CD4-positive, alpha-beta T cell treated with Interleukin-15 for 1 hour (primary cell): ENCODE data around the gene SYNGR4.
"Not testable (repeated sequence)": the region's sequence is repeated elsewhere in the genome, so short reads cannot be mapped to it uniquely, and the experiment has no call there.

ENCODE experiments used
- DNase-seq: peaks from one replicate; pipeline ENCODE4 v3.0.0-alpha.2; 2020

The SYNGR4 gene

DNA sequence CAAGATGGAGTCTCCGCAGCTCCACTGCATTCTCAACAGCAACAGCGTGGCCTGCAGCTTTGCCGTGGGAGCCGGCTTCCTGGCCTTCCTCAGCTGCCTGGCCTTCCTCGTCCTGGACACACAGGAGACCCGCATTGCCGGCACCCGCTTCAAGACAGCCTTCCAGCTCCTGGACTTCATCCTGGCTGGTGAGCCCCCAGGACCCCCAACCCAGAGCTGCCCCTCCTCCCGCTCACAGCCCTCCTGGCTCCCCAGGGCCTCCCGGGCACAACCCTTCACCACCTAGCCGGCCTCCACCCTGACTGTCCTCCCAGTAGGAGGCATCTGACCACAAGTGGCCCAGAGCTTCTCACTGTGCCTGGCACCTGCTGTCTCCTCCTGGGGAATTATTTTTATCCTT lies 9.4 kb downstream of the SYNGR4 start:
- DNase-seq, result no peak

DNA sequence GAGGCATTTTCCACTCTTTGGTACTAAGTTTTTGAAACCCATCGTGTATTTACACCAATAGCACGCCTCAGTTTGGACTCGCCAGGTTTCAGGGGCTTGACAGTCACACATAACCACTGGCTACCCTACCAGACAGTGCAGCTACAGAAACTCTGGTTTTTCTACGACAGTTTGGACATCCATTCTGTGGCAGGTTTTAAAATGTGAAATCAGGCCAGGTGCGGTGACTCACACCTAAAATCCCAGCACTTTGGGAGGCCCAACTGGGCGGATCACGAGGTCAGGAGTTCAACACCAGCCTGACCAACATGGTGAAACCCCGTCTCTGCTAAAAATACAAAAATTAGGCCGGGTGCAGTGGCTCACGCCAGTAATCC lies 14.0 kb downstream of the SYNGR4 start:
- DNase-seq, result no peak

DNA sequence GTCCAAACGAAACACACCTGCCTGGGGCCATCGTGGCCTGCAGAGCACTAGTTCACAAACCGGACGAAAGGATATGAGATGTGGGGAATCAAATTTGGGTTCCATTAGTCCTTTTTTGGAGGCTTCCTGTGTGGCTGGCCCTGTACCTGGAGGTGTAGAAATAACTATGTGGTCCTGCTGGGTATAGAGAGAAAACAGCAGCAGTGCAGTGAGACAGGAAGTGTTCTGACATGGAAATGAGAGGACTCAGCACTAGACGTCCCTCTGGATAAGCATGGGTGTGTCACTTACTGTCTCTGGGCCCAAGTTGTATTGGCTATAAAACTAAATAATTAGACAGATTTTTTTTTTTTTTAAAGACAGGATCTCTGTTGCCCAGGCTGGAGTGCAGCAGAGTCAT lies 14.9 kb downstream of the SYNGR4 start:
- DNase-seq, result no peak

DNA sequence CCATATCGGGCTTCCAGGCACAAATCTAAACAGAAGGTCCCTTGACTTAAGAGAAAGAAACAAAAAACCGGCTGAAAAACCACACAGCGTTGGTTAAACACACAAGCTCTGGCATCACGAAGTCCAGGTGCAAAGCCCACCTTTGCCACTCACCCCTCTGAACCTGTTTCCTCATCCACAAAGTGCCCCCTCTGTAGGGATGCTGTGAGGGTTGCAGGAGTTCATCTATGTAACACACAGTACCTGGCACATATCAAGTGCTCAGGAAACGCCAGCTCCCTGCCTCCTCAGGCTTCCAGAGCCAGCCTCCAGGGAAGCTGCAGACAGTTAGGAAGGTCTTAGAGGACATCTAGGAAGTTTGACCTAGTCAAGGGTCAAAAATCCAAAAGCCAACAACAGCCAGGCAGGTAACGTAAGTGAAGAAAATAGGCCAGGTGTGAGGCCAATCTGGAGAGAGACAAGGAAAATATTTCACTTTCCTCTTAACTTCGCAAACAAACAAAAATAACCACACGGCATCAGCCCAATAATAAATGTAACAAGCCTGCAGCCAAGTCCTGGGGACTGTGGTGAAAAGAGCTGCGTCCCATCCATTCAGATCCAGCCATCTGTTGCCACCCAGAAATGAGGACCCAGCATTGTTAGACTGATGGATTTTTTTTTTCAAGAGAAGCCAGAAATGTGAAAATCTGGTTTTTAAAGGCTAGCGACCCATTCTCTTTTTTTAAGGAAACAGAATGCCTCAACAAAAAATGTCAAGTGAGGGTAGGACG lies 17.2 kb downstream of the SYNGR4 start:
- DNase-seq, result no peak

DNA sequence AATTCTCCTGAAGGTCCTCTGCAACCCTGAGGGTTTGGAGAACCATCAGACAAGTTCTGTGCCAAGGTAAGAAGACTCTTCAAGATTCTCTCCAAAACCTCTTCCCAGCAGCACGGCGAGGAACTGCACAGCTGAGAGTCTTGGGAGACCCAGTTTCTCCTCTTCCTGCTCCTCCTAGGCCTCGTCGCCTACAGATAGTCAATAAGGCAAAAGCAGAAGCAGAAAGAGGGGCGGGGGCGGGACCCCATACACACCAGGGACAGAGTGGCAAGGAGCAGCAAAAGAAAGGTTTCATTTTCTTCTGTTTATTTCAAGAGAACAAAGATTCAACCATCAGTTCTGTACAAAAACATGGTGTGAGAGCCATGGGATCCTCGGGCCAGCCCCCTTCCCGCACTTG lies 18.1 kb downstream of the SYNGR4 start:
- DNase-seq, result no peak

DNA sequence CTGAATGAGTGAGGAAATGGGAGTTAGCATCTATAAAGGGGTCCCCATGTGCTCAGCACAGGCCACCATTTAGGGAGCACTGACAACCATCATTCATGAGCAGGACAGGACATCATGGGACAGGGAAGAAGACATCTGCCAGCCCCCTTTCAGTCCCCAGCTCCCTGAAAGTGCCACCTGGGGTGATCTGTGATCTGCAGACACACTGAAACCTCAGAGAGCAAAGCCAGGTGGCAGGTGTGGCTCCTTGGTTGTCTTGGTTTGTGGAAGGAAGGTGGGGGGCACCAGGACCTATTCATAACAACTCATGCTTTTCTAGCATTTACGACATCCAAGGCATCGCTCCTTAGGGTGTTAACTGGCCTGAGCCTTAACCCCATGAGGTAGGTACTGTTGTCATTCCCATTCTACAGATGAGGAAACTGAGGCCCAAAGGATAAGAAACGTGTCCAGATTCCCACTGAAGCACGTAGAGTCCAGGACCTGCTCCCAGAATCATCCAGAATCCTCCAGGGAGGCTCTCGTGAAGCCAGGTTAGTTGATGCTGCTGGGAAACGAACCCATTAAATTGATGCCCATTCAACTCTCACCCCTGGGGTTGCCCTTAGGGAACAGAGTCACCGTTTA lies 21.4 kb downstream of the SYNGR4 start:
- no peak for DNase-seq

DNA sequence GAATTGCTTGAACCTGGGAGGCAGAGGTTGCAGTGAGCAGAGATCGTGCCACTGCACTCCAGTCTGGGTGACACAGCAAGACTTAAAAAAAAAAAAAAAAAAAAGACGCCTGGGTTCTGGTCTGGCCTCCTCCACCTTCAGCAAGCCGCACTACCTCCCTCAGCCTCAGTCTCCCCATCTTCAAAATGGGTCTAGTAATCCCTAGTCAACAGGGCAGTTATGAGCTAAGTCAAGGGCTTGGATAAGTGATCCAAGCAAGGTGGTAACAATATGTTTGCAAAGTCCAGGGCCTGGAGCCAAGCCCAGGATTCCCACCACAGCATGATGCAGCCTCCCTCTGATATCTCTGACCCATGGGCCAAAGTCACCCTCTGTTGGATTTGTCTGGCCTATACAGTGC lies 22.8 kb downstream of the SYNGR4 start:
- no peak for DNase-seq

DNA sequence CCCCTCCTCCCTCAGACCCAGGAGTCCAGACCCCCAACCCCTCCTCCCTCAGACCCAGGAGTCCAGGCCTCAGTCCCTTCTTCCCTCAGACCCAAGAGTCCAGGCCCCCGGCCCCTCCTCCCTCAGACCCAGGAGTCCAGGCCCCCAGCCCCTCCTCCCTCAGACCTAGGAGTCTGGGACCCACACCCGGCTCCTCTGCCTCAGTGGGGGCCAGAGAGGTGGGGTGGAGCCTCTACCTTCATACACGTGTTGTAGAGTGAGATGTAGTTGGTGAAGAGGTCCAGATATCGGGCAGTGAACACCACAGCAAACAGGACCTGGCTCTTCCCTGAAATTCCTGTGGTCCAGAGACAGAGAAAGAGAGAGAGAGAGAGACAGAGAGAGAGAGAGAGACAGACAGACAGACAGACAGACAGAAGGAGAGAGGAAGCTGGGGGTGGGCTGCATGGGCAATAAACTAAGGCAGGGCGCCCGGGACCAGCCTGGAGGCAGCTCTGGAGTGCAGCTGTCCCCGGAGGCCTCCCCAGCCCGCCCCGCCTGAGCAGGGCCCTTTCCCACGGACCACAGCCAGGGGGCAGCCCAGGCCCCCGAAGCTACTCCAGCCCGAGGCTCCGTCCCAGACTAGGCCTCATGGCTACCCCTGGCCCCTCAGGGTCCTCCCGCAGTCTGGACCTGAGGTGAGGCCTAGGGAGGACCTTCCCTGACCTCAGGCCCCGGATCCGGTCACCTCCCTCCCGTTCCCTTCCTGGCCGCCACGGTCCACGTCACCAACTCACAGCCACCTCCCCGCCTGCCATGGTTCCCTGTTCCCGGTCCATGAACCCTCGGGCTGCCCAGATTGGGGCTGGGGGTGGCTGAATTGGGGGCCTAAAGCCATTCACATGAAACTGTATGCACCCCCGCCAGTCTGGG lies 26.3 kb downstream of the SYNGR4 start:
- peak; percentile 65 for DNase-seq

DNA sequence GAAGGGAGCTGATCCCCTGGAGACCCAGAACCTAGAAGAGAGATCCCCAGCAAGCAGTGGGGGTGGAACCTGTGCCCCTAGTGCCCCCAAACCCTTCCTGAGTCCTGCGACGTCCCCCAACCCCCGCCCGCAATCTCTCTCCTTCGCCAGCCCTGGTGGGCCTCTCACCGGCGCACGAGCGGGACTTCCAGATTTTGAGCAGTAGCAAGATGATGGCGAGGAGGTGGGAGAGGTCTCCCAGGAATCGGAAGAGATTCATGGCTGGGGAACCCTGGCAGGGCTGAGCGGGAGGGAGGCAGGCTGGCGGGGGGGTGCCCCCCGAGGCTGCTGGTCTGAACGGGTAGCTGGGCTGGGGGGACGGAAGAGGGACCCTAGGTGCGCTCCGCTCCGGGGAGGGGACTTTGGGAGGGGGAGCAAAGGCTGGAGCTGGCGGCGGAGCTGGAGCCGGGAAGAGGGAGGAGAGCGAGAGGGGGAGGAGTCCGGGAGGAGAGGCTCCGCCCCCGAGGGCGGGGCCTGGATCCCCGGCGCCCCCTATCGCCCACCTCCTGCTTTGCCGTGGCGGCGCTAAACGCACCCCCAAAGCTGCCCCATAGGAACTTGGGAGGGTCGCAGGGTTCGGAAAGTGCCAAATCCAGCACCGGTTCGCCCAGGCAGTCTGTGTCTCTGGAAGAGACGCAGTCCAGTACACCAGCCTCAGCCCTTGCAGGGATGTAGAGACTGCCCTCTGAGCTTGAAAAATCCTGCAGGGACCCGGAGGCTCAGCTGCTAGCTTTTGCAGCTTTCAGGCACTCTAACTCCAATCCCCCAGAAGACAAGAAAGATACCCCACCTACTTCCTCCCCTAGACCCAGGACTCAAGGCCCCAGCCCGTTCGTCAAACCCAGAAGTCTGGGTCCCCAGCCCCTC lies 27.2 kb downstream of the SYNGR4 start, which contains the start of gene KDELR1:
Gene KDELR1, minus strand, starts transcription at position 452 of the 906 bp plus-strand sequence. Its CDS starts 193 bp downstream, at position 259.
- DNase-seq, result peak; percentile 63

DNA sequence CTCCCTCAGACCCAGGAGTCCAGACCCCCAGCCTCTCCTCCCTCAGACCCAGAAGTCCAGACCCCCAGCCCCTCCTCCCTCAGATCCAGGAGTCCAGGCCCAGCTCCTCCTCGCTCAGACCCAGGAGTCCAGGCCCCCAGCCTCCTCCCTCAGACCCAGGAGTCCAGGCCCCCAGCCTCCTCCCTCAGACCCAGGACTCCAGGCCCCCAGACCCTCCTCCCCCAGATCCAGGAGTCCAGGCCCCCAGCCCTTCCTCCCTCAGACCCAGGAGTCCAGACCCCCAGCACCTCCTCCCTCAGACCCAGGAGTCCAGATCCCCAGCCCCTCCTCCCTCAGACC lies 27.8 kb downstream of the SYNGR4 start:
- not testable (repeated sequence) for DNase-seq

DNA sequence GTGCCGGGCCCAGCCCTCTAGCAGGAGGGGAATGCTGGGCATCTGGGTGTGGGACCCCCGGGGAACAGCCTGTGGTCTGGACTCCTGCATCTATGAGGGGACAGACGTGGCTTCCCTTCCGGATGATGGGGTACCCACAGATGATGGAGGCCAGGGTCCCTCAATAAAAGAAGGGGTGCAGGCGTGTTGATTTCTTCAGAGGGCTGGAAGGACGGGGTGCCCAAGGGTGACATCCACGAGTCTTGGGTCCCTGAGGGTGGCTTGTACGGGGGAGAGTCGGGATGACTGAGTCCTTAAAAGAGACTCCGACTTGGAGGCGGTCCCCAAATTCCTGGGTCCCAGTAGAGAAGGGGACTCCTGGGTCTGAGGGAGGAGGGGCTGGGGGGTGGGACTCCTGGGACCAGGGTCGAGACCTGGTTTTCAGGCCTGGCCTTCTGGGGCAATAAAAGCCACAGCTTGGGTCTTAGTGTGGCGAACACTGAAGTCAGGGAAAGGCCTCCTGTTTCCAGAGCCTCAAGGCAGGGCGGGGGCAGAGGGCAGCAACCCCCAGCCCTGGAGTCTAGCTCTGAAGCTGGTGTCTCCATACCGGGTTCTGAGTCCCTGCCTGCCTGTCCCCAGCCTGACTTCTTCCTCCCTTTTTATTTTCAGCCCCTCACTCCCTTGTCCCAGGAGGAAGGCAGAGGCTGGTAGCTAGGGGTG lies 28.8 kb downstream of the SYNGR4 start:
- no peak for DNase-seq

DNA sequence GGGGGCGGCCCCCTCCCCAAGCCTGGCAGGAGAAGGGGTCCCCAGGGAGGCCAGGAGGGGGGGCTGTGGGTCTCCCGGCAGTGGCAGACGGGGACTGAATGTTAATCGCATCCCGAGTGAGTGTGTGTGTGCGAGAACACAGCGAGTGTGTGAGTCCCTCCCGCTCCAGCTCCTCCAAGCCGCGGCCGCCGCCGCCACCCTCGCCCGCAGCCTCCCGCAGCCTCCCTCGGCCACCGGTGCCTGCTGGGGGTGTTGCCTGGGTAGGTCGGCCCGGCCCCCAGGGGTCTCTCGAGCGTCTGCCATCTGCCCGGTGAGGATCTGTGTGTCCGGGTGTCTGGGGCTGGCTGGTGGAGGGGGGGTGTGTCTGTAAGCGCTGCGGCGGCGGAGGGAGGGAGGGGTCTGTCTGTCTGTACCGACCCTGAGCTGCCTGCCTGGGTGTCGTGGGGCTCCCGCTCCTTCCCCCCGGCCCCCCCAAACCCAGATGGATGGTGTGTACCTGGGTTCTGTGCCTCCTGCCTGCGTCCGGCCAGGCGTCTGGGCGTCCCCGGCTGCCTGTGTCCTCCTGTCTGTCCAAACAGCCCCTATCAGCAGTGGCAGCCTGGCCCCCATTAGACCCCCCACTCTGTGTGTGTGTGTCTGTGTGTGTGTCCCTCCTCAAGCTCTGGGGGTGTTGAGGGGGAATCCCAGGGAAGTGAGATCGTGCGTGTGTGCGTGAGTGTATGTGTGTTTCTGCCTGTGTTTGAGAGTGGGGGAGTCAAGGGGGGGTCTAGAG lies 29.6 kb downstream of the SYNGR4 start, which contains the start of gene GRIN2D:
Gene GRIN2D, plus strand, starts transcription at position 110 of the 772 bp plus-strand sequence. CDS start 4,725 bp downstream, outside the sequence.
- no peak for DNase-seq

DNA sequence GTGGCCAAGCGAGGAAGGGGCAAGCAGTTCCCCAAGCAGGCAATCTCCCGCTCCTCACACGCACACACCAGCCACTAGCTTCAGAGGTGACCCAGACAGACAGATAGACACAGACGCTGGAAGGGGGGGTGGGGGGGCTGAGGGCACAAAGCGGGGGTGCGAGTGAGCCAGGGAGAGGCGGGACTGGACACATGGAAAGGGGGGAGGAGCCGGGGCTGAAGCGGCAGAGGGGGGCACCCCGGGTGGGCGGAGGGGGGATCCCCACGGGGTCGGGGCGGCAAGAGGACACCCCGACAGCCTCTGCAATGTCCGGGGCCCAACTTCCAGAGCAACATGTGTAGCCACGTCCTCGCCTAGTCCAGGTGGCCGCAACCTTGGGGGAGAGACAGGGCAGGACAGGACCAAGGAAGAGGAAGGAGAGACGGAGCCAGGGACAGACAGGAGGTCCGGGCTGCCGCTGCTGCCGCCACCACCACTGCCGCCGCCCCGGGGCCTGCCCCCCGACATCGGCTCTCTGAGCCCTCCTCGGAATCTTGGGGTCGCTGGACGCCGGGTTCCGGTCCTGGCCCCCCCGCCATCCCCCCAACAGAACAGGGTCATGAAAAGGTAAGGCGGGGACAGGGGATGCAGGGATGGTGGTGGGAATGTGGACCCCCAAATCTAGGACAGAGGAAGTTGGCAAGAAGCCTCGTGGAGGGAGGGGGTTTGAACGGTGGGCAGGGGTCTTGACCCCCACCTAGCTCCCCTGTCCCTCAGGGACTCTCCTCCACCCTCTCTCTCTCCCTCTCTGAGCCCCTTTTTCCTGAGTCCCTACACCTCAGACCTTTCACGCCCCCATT lies 30.4 kb downstream of the SYNGR4 start:
- DNase-seq, result no peak

DNA sequence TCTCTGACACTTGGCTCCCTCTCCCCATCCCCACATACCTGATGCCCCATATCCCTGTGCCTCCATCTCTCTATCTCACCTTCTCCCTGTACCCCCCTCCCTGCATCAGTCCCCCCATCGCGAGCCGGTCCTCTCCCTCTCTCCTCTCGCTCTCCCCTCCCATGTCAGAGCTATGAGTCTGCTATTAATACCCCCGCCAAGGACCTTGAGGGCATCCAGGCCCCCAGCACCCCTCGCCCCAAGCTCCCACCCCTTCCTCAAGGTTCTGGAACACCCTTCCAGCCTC lies 30.9 kb downstream of the SYNGR4 start:
- DNase-seq, result no peak

DNA sequence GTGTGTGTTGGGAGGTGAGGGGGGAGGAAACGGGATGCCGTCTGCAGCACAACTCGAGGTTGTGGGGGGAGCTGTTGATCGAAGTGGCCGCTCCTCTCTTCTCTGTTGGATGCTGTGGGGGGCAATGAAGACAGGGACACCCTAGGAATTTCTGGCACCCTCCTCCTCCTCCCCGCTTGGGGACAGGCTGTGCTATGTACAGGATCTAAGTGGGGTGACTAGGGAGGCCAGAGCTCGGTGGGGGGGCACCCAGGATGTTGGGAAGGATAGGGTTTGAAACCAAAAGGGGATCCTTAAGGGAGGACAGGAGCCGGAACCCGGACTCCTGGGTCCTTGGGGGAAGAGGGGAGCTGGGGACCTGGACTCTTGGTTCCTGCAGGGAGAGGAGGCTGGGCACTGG lies 31.3 kb downstream of the SYNGR4 start:
- DNase-seq, result no peak

DNA sequence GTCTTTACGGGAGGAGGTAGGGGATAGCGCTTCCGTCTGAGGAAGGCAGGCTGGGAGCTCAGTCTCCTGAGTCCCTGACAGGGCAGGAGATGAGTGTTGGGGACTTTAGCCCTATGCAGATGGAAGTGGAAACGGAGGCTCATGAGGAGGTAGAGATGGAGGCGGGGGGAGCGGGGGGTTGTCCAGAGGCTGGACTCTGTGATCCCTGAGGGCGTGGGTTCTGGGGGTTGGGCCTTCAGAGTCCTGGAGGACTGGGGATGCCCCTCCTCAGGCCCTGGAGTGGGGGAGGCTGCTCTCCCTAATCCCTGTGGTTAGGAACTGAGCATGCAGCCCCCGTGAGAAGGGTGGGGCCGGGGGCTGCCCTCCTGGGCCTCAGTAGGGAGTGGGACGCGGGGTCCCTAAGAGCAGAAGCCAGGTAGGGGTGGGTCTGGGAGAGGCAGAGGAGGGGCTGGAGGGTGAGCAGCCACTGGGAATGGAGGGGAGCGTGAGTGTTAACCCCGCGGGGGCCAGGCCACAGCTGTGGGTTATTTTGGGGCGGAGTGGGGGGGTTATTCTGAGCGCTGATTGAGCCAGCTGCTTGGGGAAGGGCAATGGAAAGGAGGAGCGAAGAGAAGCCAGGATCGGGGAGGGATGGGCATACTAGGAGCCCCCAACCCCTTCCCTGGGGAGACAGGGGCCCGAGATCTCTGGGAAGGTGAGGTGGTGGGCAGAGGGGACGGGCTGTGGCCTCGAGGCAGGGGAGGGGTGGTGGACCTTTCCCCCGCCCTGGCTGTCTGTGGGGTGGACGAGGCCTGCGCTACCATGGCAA lies 32.1 kb downstream of the SYNGR4 start:
- DNase-seq, result no peak

DNA sequence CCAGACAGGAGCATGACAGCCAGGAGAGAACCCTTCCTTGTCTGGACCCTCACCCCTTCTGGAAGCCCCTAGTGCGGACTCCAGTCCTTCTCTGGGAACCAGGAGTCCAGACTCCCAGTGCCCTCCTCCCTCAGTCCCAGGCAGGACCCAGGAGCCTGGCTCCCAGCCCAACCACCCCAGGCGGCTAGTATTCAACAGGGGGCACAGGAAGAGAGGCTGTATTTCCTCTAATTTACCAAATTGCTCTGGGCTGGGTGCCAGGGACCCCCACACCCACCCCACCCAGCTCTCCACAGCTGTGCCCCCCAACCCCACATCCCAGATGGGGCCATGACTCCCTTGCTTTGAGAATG lies 32.6 kb downstream of the SYNGR4 start:
- DNase-seq, result no peak

DNA sequence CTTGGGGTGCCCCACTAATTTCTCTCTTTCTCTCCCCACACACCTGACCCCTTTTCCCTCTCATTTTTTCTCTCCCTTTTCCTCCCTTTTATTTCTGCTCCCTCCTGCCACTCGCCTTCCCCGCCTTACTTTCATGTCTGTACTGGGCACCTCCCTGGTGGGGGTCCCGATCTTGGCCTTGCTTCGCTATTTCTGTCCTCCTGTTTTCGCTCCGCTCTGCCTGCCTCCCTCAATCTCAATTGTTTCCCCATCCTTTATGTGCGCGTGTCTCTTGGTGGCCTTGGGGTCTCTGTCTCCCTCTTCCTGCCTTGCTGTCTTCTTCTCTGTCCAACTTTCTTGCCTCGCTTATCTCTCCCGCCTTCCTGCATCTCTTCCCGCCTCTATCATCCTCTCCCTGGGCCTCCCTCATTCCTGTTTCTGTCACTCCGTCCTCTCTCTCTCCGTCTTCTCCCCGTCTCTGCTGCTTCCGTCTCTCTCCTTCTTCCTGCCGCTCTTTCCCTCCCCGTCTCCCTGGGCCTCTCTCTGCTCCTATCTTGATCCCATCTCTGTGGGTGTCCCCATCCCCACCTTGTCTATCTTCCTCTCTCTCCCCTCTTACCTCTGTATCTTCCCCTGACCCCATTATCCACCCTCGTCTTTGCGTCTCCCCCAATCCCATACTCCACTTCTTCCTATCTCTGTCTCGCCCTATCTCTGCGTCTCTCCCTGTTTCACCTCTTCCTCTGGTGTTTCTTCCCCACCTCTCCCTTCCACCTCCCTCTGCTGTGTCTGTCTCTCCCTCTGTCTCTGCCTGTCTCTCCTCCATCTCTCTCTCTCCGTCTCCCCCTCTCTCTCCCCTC lies 33.3 kb downstream of the SYNGR4 start:
- no peak for DNase-seq

DNA sequence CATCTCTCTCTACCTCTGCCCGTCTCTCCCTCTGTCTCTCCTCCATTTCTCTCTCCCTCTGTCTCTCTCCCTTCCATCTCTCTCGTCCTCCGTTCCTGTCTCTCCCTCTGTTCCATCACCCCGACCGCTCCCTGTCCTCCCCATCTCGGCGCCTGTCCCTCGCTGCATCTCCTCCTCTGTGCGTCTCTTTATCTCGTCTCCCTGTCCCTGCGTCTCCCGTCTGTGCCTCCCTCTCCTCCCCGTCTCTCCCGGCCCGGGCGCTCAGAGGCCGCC lies 33.9 kb downstream of the SYNGR4 start:
- DNase-seq, result no peak
